H1 (cell line): ENCODE data around the gene NR1I3. TPM values are rescaled to one million over a fixed set of nuclear protein-coding genes. Genes with fewer than 3 reads are reported as not detected.

ENCODE experiments used
- CTCF ChIA-PET: fragments of 300-600 bp; sonication (Branson Sonifier 250); formaldehyde crosslinking; loops from one replicate; lab custom pipeline; 2021; ENCODE audit not compliant: partially characterized antibody; lab: Charles Lee
- POLR2A ChIA-PET: fragments of 300-600 bp; sonication (Branson Sonifier 250); formaldehyde crosslinking; loops from one replicate; lab custom pipeline; 2021; ENCODE audit warnings: inconsistent platforms; ENCODE audit not compliant: partially characterized antibody; lab: Charles Lee
- DNase-seq, 2 experiments: peaks; one replicate each; pipeline versions ENCODE4 v3.0.0 to v3.0.0-alpha.2; 2010 to 2022; ENCODE audit warnings: low spot score in 2 of 2, low read depth in 1 of 2, mixed read lengths in 1 of 2
- FAIRE-seq: peaks from 2 replicates; lab custom pipeline; 2011; peaks lifted over from hg19 to GRCh38; lab: Jason Lieb, UNC
- H2AFZ ChIP-seq: 2 replicates; pipeline ENCODE4 v1.8.1; 2012; ENCODE audit warnings: low read length, inconsistent platforms
- H2AK5ac ChIP-seq: 2 replicates; pipeline ENCODE4 v1.6.1; 2013; ENCODE audit warnings: low read depth, low read length
- H2BK120ac ChIP-seq: replicated peaks from 2 replicates; pipeline ENCODE3; 2013; ENCODE audit warnings: low read depth, low read length, inconsistent platforms
- H2BK12ac ChIP-seq: 2 replicates; pipeline ENCODE4 v1.6.1; 2013; ENCODE audit warnings: low read depth, low read length
- H2BK15ac ChIP-seq: 2 replicates; pipeline ENCODE4 v1.6.1; 2013; ENCODE audit warnings: low read length
- H2BK20ac ChIP-seq: 2 replicates; pipeline ENCODE4 v1.6.1; 2013; ENCODE audit warnings: low read length
- H2BK5ac ChIP-seq: 2 replicates; pipeline ENCODE4 v1.6.1; 2013; ENCODE audit warnings: low read depth, low read length
- H3K14ac ChIP-seq: 2 replicates; pipeline ENCODE4 v1.6.1; 2013; ENCODE audit warnings: inconsistent platforms; ENCODE audit not compliant: insufficient read length
- H3K18ac ChIP-seq: 2 replicates; pipeline ENCODE4 v1.6.1; 2013; ENCODE audit warnings: low read length; ENCODE audit errors: extremely low read depth
- H3K23ac ChIP-seq: 2 replicates; pipeline ENCODE4 v1.6.1; 2013; ENCODE audit warnings: inconsistent platforms; ENCODE audit not compliant: insufficient read length
- H3K23me2 ChIP-seq: 2 replicates; pipeline ENCODE4 v1.6.1; 2013; ENCODE audit warnings: low read depth, low read length
- H3K27ac ChIP-seq: 2 replicates; pipeline ENCODE4 v1.6.1; 2011; ENCODE audit warnings: low read depth, low read length, inconsistent platforms
- H3K27me3 ChIP-seq, 4 experiments: replicated peaks in 1 of 4; 1 replicate in 1 of 4; 2 replicates in 3 of 4; pipeline versions ENCODE4 v1.6.1 to v1.8.1; 2011 to 2013; ENCODE audit warnings: low read length in 3 of 4, mild to moderate bottlenecking in 3 of 4, inconsistent platforms in 2 of 4, mixed read lengths in 2 of 4, moderate library complexity in 1 of 4; ENCODE audit not compliant: control insufficient read depth in 3 of 4, insufficient read depth in 3 of 4; ENCODE audit errors: extremely low read depth in 1 of 4
- H3K36me3 ChIP-seq, 4 experiments: 2 replicates each; pipeline versions ENCODE4 v1.6.1 to v1.8.1; 2011 to 2013; ENCODE audit warnings: mild to moderate bottlenecking in 4 of 4, low read length in 3 of 4, moderate library complexity in 2 of 4, control low read depth in 1 of 4, inconsistent platforms in 1 of 4; ENCODE audit not compliant: insufficient read depth in 4 of 4, control insufficient read depth in 2 of 4
- H3K4ac ChIP-seq: replicated peaks from 2 replicates; pipeline ENCODE3; 2013; ENCODE audit warnings: low read length, low read depth, mixed read lengths, inconsistent platforms; ENCODE audit not compliant: insufficient read length
- H3K4me1 ChIP-seq, 4 experiments: replicated peaks in 1 of 4; 1 replicate in 1 of 4; 2 replicates in 3 of 4; pipeline versions ENCODE4 v1.6.1 to v1.8.1; 2011 to 2013; ENCODE audit warnings: low read length in 3 of 4, inconsistent platforms in 2 of 4, mixed read lengths in 1 of 4; ENCODE audit not compliant: insufficient read depth in 4 of 4, control insufficient read depth in 3 of 4
- H3K4me2 ChIP-seq, 2 experiments: 2 replicates each; pipeline versions ENCODE4 v1.6.1 to v1.8.1; 2011 to 2013; ENCODE audit warnings: low read depth in 2 of 2, low read length in 2 of 2, control low read depth in 1 of 2, inconsistent platforms in 1 of 2, mild to moderate bottlenecking in 1 of 2; ENCODE audit not compliant: insufficient read depth in 1 of 2
- H3K4me3 ChIP-seq, 4 experiments: fragments of 200-600, 300-600 bp in 1 of 4; sonication (generic), shearing (Covaris generic), sonication (Bioruptor Twin) in 1 of 4; 2 replicates each; pipeline versions ENCODE4 v1.5.1 to v1.8.1; 2011 to 2016; ENCODE audit warnings: low read length in 4 of 4, low read depth in 3 of 4, control low read depth in 2 of 4, inconsistent platforms in 2 of 4, mild to moderate bottlenecking in 2 of 4, mixed read lengths in 1 of 4, moderate library complexity in 1 of 4; ENCODE audit not compliant: insufficient read depth in 2 of 4; ENCODE audit errors: extremely low read depth in 1 of 4
- H3K56ac ChIP-seq: replicated peaks from 2 replicates; pipeline ENCODE3; 2013; ENCODE audit warnings: low read depth, mild to moderate bottlenecking, mixed read lengths, low read length, inconsistent platforms; ENCODE audit not compliant: insufficient read length
- H3K79me1 ChIP-seq: 2 replicates; pipeline ENCODE4 v1.6.1; 2013; ENCODE audit warnings: low read depth, low read length, control low read depth
- H3K79me2 ChIP-seq, 2 experiments: 2 replicates each; pipeline versions ENCODE4 v1.6.1 to v1.8.1; 2012 to 2013; ENCODE audit warnings: low read length in 2 of 2, mild to moderate bottlenecking in 2 of 2, inconsistent platforms in 1 of 2; ENCODE audit not compliant: insufficient read depth in 2 of 2, control insufficient read depth in 1 of 2
- H3K9ac ChIP-seq, 4 experiments: replicated peaks in 1 of 4; 1 replicate in 1 of 4; 2 replicates in 3 of 4; pipeline versions ENCODE4 v1.6.1 to v1.8.1; 2011 to 2013; ENCODE audit warnings: low read depth in 3 of 4, low read length in 3 of 4, control low read depth in 2 of 4, mild to moderate bottlenecking in 2 of 4, moderate library complexity in 2 of 4, inconsistent platforms in 1 of 4; ENCODE audit errors: extremely low read depth in 1 of 4
- H3K9me3 ChIP-seq, 2 experiments: 2 replicates each; pipeline versions ENCODE4 v1.6.1 to v1.8.1; 2012 to 2013; ENCODE audit warnings: mild to moderate bottlenecking in 2 of 2, moderate library complexity in 2 of 2, control low read depth in 1 of 2, inconsistent platforms in 1 of 2, low read depth in 1 of 2, low read length in 1 of 2, mixed read lengths in 1 of 2; ENCODE audit not compliant: insufficient read depth in 2 of 2
- H4K20me1 ChIP-seq, 2 experiments: replicated peaks in 1 of 2; 2 replicates each; pipeline versions ENCODE3 to v1.8.1; 2011 to 2013; ENCODE audit warnings: inconsistent platforms in 2 of 2, low read length in 2 of 2, mild to moderate bottlenecking in 1 of 2; ENCODE audit not compliant: insufficient read depth in 2 of 2, control insufficient read depth in 1 of 2
- H4K5ac ChIP-seq: 2 replicates; pipeline ENCODE4 v1.6.1; 2013; ENCODE audit warnings: low read length, low read depth, mixed read lengths, inconsistent platforms; ENCODE audit not compliant: insufficient read length
- H4K8ac ChIP-seq: 2 replicates; pipeline ENCODE4 v1.8.0; 2013; ENCODE audit warnings: mild to moderate bottlenecking, moderate library complexity, low read length, inconsistent platforms; ENCODE audit not compliant: insufficient read depth; ENCODE audit errors: extremely low read depth
- H4K91ac ChIP-seq: replicated peaks from 2 replicates; pipeline ENCODE3; 2013; ENCODE audit warnings: low read length, mixed read lengths, inconsistent platforms; ENCODE audit not compliant: insufficient read length
- ATF3 ChIP-seq: IDR thresholded peaks from 2 replicates; pipeline ENCODE4 v1.6.1; 2011; ENCODE audit warnings: low read depth, mild to moderate bottlenecking, low read length; ENCODE audit not compliant: insufficient read depth
- CEBPB ChIP-seq: IDR thresholded peaks from 2 replicates; pipeline ENCODE4 v1.6.1; 2012; ENCODE audit warnings: low read depth, low read length
- CHD2 ChIP-seq: IDR thresholded peaks from 2 replicates; pipeline ENCODE4 v1.6.1; 2012; ENCODE audit warnings: low read length, improper control_type of control experiment
- JUND ChIP-seq: IDR thresholded peaks from 2 replicates; pipeline ENCODE4 v1.6.1; 2011; ENCODE audit warnings: mild to moderate bottlenecking, improper control_type of control experiment, low read length
- KDM1A ChIP-seq: fragments of 200-600, 300-600 bp; sonication (generic); IDR thresholded peaks from 2 replicates; pipeline ENCODE4 v1.7.1; 2016; ENCODE audit warnings: mild to moderate bottlenecking, low read length, borderline replicate concordance
- RFX5 ChIP-seq: IDR thresholded peaks from 2 replicates; pipeline ENCODE4 v1.6.1; 2011; ENCODE audit warnings: low read depth, low read length, improper control_type of control experiment, borderline replicate concordance
- RXRA ChIP-seq: IDR thresholded peaks from 2 replicates; pipeline ENCODE4 v1.6.1; 2011; ENCODE audit warnings: low read depth, mild to moderate bottlenecking, low read length, moderate library complexity; ENCODE audit not compliant: insufficient read depth
- SIN3A ChIP-seq, 2 experiments: IDR thresholded peaks in 1 of 2; conservative IDR thresholded peaks in 1 of 2; 2 replicates each; pipeline ENCODE4 v1.6.1; 2011 to 2012; ENCODE audit warnings: low read length in 2 of 2, improper control_type of control experiment in 1 of 2, low read depth in 1 of 2, mild to moderate bottlenecking in 1 of 2
- TAF1 ChIP-seq: IDR thresholded peaks from 2 replicates; pipeline ENCODE4 v1.6.1; 2011; ENCODE audit warnings: mild to moderate bottlenecking, low read depth, low read length
- TAF7 ChIP-seq: optimal IDR thresholded peaks from 2 replicates; pipeline ENCODE3; 2011; ENCODE audit warnings: low read depth, mild to moderate bottlenecking, inconsistent platforms, low read length, moderate library complexity, borderline replicate concordance
- TEAD4 ChIP-seq: IDR thresholded peaks from 2 replicates; pipeline ENCODE4 v1.6.1; 2012; ENCODE audit warnings: low read depth, low read length, inconsistent platforms, mixed read lengths
- WGBS, 2 experiments: shearing (Covaris generic) in 1 of 2; methylation state at CpG; one replicate each; pipeline versions ENCODE4 v1.1.6 to v1.1.7; 2013 to 2015; ENCODE audit warnings: low lambda C conversion rate in 2 of 2, mixed read lengths in 2 of 2, inconsistent platforms in 1 of 2, low coverage in 1 of 2, missing lambda C conversion rate in 1 of 2; ENCODE audit not compliant: insufficient replicate concordance in 2 of 2, insufficient coverage in 1 of 2, insufficient read length in 1 of 2; ENCODE audit errors: extremely low coverage in 1 of 2, missing lambda C conversion rate in 1 of 2; 5-methylcytosine and 5-hydroxymethylcytosine counted together
- polyA plus RNA-seq, 7 experiments: library from polyadenylated mRNA; depleted of rRNA in 3 of 7; stranded (reverse) in 5 of 7; unstranded in 2 of 7; fragments of >200 nt in 5 of 7; fragments of 200-250 nt in 2 of 7; gene quantifications; 1 replicate in 5 of 7; 2 replicates in 1 of 7; 4 replicates in 1 of 7; pipeline versions ENCODE4 v1.2.1 to v1.2.3, GENCODE V29; 2011 to 2013; ENCODE audit warnings: missing spikeins in 2 of 7, mixed read lengths in 2 of 7
- total RNA-seq: library from RNA; stranded (reverse); fragmentation: NEBNext Ultra II Directional; extraction: Animal tissue kit (Norgen Biotek cat#: 25700); gene quantifications from 2 replicates; pipeline ENCODE4 v1.2.1, GENCODE V29; 2021

NR1I3 gene
- total and polyA plus RNA-seq, 2 of the 8 experiments (the other 6 are each of a cell fraction or from before 2014, with no cell fraction given), result not detected

GRCh38 chr1:161223805-161224694, 14.0 kb downstream of the NR1I3 start:
- no peak for FAIRE-seq
- H3K4ac ChIP-seq, result no peak overlapping the region
- TF ChIP-seq TAF1 (no peak), CHD2 (no peak), CEBPB (no peak), RFX5 (no peak), JUND (no peak), SIN3A (conservative IDR thresholded peaks at IDR 0.05 in 1 of 2, IDR thresholded peaks at IDR 0.05 in 1 of 2; ENCODE audit: low read depth in 1 of 2, low read length in 2 of 2) (no peak), RXRA (no peak), TEAD4 (no peak), TAF7 (no peak), ATF3 (no peak), KDM1A (no peak)

More at GRCh38 chr1:161223805-161224694, 14.0 kb downstream of the NR1I3 start:
- H2BK120ac ChIP-seq, result no peak overlapping the region
- H4K20me1 ChIP-seq, result no peaks in the 10 kb centered on the region
- no peak overlapping the region for H3K56ac ChIP-seq
- H3K4me2 ChIP-seq, result no peak overlapping the region
- WGBS, 2 experiments, result 93% methylated on average over 7 of the region's 7 CpGs; no CpG with 5 or more reads in 1 of the 2 experiments
- no peak overlapping the region for H3K9ac ChIP-seq
- no peak for DNase-seq
- H3K9me3 ChIP-seq, result no peaks in the 10 kb centered on the region
- H2BK5ac ChIP-seq, result no peak overlapping the region
- H4K8ac ChIP-seq, result no peak overlapping the region
- no peak overlapping the region for H4K91ac ChIP-seq
- H3K27me3 ChIP-seq, result 0 out of 7 replicates have a peak, but pooled peaks cover 0 to 2% (median 0%) of the 10 kb centered on the region in 4 experiments
- H2BK15ac ChIP-seq, result 0 out of 2 replicates have a peak overlapping the region, but pooled peaks have one; percentile 72
- H3K4me1 ChIP-seq, result peaks cover 2 to 6% (median 4%) of the 10 kb centered on the region in 4 experiments
- H3K36me3 ChIP-seq, result peaks cover 0 to 10% (median 5%) of the 10 kb centered on the region in 4 experiments; a peak in 5 of 8 replicates
- H3K79me2 ChIP-seq, result no peaks in the 10 kb centered on the region
- H2BK12ac ChIP-seq, result no peak overlapping the region
- H3K14ac ChIP-seq, result no peak overlapping the region
- H3K18ac ChIP-seq, result no peak overlapping the region; the same call in 1 of the 2 replicates
- no peak overlapping the region for H4K5ac ChIP-seq
- peaks cover 8% of the 10 kb centered on the region for H3K23me2 ChIP-seq
- no peak overlapping the region for H2AK5ac ChIP-seq
- H2BK20ac ChIP-seq, result no peak overlapping the region
- POLR2A ChIA-PET, result interaction anchor here (0.9 to 9.9 kb wide), 4 partner anchors 22 to 96 kb away, joined by 3 to 82 read pairs (median 4); partner anchors contain the start of genes ADAMTS4 and NDUFS2
- H2AFZ ChIP-seq, result no peak overlapping the region
- no peak overlapping the region for H3K27ac ChIP-seq
- no peaks in the 10 kb centered on the region for H3K79me1 ChIP-seq
- no peak overlapping the region for H3K23ac ChIP-seq
- H3K4me3 ChIP-seq, result no peak overlapping the region
- CTCF ChIA-PET, result interaction anchor here (1.1 to 23.7 kb wide), 8 partner anchors 19 to 158 kb away, joined by 4 to 427 read pairs (median 96); partner anchors contain the start of genes ADAMTS4 and NDUFS2
